OCI-LY3 (cell line): ENCODE results near the gene TIMM22.

Experiments
- EZH2phosphoT487 ChIP-seq: fragments of 200-600 bp; shearing (Covaris generic); IDR thresholded peaks from 2 replicates; pipeline ENCODE4 v1.6.1; 2018; ENCODE audit warnings: antibody characterized with exemption, mixed run types, low read depth
- TF ChIP-seq, protein P1 (sequence below): fragments of 200-600, 300-600 bp; sonication (generic); IDR thresholded peaks from 2 replicates; pipeline ENCODE4 v1.5.1; 2014; ENCODE audit warnings: antibody characterized with exemption, low read length, low read depth

DNA sequence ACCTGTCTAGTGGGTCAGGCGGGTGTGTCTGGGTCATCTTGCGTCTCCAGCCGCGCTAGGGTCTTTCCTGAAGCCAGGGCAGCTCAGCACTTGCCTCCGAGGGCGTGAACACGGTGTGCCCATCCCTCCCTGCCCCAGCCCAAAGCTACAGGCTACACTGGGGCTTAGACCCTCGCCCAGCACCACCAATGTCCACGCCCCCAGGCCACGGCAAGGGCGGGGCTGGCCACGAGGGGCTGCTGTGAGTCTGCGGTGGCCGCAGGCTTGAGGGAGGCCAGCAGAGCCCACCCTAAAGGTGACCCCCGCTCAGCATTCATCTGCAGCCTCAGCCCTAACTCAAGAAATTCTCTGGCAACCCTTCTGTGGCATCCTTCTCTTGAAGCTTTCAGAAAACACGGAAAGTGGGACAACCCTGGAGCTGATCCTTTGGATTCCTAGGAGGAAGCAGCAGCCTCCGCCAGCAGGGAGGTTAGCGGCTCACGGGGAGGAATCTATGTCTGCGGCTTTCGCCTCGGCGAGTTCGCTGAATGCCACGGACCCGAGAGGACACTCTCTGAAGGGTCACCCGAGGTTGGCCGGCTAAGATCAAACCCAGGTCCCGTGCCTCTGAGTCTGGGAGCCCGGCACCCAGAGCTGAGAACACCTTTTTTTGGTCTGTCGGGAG is 41.7 kb downstream of the TIMM22 start:
- TF ChIP-seq EZH2phosphoT487 = no peak
- TF ChIP-seq, protein P1, sequence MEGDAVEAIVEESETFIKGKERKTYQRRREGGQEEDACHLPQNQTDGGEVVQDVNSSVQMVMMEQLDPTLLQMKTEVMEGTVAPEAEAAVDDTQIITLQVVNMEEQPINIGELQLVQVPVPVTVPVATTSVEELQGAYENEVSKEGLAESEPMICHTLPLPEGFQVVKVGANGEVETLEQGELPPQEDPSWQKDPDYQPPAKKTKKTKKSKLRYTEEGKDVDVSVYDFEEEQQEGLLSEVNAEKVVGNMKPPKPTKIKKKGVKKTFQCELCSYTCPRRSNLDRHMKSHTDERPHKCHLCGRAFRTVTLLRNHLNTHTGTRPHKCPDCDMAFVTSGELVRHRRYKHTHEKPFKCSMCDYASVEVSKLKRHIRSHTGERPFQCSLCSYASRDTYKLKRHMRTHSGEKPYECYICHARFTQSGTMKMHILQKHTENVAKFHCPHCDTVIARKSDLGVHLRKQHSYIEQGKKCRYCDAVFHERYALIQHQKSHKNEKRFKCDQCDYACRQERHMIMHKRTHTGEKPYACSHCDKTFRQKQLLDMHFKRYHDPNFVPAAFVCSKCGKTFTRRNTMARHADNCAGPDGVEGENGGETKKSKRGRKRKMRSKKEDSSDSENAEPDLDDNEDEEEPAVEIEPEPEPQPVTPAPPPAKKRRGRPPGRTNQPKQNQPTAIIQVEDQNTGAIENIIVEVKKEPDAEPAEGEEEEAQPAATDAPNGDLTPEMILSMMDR = no peak
